Lung (tissue), 12 donors: ENCODE measurements around the gene IQSEC1. TPM values are rescaled to one million over a fixed set of nuclear protein-coding genes. Genes with fewer than 3 reads are reported as not detected.
A peak's percentile ranks its signal among the peaks of the same experiment; 100 is the strongest.

Source experiments
- ATAC-seq: fragments of 200-7000 bp; cut with Tn5 transposase; one replicate; pipeline ENCODE4 v1.9.1; 2020; ENCODE audit warnings: moderate number of reproducible peaks; ENCODE audit not compliant: insufficient read depth, low FRiP score
- DNase-seq, 3 donors: peaks; one replicate each; pipeline ENCODE4 v3.0.0-alpha.2; 2013 to 2017
- H3K27ac ChIP-seq, 2 donors: one replicate each; pipeline ENCODE4 v1.5.1; 2013; ENCODE audit warnings: mild to moderate bottlenecking in 2 of 2, moderate library complexity in 2 of 2, control low read depth in 1 of 2, inconsistent platforms in 1 of 2, low read depth in 1 of 2, low read length in 1 of 2
- H3K27me3 ChIP-seq, 3 donors: one replicate each; pipeline ENCODE4 v1.5.1; 2013; ENCODE audit warnings: low read length in 2 of 3; ENCODE audit not compliant: control insufficient read depth in 3 of 3, insufficient read depth in 3 of 3
- H3K36me3 ChIP-seq, 4 donors: one replicate each; pipeline ENCODE4 v1.5.1; 2013; ENCODE audit warnings: low read length in 4 of 4, mild to moderate bottlenecking in 1 of 4, moderate library complexity in 1 of 4; ENCODE audit not compliant: control insufficient read depth in 4 of 4, insufficient read depth in 4 of 4
- H3K4me1 ChIP-seq, 5 donors: one replicate each; pipeline ENCODE4 v1.5.1; 2013; ENCODE audit warnings: low read length in 5 of 5, mild to moderate bottlenecking in 2 of 5, moderate library complexity in 1 of 5; ENCODE audit not compliant: control insufficient read depth in 5 of 5, insufficient read depth in 5 of 5
- H3K4me3 ChIP-seq: one replicate; pipeline ENCODE4 v1.5.1; 2013; ENCODE audit warnings: mild to moderate bottlenecking, control low read depth, moderate library complexity
- H3K9ac ChIP-seq, 2 donors: one replicate each; pipeline ENCODE4 v1.5.1; 2013; ENCODE audit warnings: low read length in 2 of 2, control low read depth in 1 of 2; ENCODE audit not compliant: insufficient read depth in 1 of 2
- H3K9me3 ChIP-seq, 4 donors: one replicate each; pipeline ENCODE4 v1.5.1; 2013; ENCODE audit warnings: low read length in 3 of 4, mild to moderate bottlenecking in 1 of 4, moderate library complexity in 1 of 4; ENCODE audit not compliant: control insufficient read depth in 4 of 4, insufficient read depth in 3 of 4
- WGBS, 2 donors: extraction: QIAGEN DNeasy Blood & Tissue Kit; methylation state at CpG; one replicate each; pipeline ENCODE4 v1.1.7; 2013; 5-methylcytosine and 5-hydroxymethylcytosine counted together
- polyA plus RNA-seq, 2 donors: library from polyadenylated mRNA; stranded (reverse); fragments of 200-250 nt; gene quantifications; one replicate each; pipeline ENCODE4 v1.2.1, GENCODE V29; 2013
- total RNA-seq, 2 donors: library from RNA; depleted of rRNA in 1 of 2; stranded (reverse); fragments of >200 nt in 1 of 2; gene quantifications; one replicate each; pipeline ENCODE4 v1.2.1, GENCODE V29; 2014 to 2021
- TF ChIP-seq, protein P1 (sequence below): IDR thresholded peaks from 2 replicates; pipeline ENCODE4 v1.5.1; 2012; ENCODE audit warnings: mild to moderate bottlenecking; ENCODE audit errors: control extremely low read depth, extremely low read depth
- donor health status: control.
- donor health status: control.
- donor health status: Bipolar disorder and iron deficiency.
- donor health status: healthy.
- donor health status: DM: yes; HTN: yes; CAD: no.

IQSEC1 gene
- total and polyA plus RNA-seq, 4 donors: 13.9 to 69.1 (median 31.1) TPM

DNA sequence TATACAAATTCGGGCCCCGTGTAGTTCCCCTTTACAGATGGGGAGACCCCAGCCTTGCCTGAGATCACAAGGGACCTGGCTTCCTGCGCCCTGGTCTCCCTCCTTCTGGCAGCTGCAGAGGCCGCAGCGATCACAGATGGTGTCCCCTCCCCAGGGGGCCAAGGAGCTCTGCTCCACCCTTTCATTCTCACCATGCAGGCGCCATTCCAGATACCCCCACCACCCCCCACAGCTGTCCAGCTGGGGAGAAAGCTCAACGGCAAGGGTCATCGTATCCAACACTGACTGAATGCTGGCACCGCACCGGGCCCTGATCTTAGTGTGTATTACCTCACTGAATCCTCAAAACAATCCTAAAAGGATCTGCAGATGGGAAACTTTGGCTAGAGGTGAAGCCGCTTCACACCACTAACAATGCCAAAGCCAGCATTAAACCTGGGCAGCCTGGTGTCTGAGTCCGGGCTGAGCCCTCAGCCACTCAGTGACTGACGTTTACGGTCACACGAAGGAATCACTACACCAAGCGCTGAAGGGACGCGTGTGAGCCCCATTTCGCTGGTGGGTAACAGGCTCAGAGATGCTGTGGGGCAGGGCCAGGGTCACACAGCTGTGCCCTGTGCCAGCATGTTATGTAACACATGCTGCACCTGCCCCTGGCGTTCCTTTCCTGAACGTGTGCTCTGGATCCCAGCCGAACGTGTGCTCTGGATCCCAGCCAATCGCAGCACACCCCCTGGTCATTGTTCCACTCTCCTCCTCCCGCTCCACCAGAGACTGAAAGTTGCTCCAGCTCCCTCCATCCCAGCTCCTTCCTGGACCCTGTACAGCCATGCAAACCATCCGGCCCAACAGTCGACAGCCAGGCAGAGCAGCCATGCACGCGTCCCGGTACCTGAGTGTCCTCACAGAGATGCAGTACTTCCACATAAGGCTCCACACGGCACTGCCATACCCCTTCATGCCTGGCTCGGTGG is 51.8 kb downstream of the IQSEC1 start:
- Histone ChIP-seq H3K4me3 (no peak overlapping the region), H3K27me3 (no peaks in the 10 kb centered on the region), H3K9me3 (no peaks in the 10 kb centered on the region), H3K27ac (no peak overlapping the region), H3K9ac (no peak overlapping the region), H3K36me3 (no peaks in the 10 kb centered on the region), H3K4me1 (peaks cover 7 to 46% (median 20%) of the 10 kb centered on the region in 5 donors)
- no peak for DNase-seq
- TF ChIP-seq, protein P1, sequence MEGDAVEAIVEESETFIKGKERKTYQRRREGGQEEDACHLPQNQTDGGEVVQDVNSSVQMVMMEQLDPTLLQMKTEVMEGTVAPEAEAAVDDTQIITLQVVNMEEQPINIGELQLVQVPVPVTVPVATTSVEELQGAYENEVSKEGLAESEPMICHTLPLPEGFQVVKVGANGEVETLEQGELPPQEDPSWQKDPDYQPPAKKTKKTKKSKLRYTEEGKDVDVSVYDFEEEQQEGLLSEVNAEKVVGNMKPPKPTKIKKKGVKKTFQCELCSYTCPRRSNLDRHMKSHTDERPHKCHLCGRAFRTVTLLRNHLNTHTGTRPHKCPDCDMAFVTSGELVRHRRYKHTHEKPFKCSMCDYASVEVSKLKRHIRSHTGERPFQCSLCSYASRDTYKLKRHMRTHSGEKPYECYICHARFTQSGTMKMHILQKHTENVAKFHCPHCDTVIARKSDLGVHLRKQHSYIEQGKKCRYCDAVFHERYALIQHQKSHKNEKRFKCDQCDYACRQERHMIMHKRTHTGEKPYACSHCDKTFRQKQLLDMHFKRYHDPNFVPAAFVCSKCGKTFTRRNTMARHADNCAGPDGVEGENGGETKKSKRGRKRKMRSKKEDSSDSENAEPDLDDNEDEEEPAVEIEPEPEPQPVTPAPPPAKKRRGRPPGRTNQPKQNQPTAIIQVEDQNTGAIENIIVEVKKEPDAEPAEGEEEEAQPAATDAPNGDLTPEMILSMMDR: no peak
- no peak for ATAC-seq
- WGBS, 2 donors: 73 to 79% methylated on average over 32 of the region's 32 CpGs

GRCh38 chr3:13020159-13020750 is 53.0 kb downstream of the IQSEC1 start:
- no peak overlapping the region for H3K9ac ChIP-seq
- no peak overlapping the region for H3K27ac ChIP-seq
- H3K9me3 ChIP-seq: no peaks in the 10 kb centered on the region
- H3K36me3 ChIP-seq: no peaks in the 10 kb centered on the region
- TF ChIP-seq, protein P1: no peak
- H3K27me3 ChIP-seq: no peaks in the 10 kb centered on the region
- ATAC-seq (no peak), DNase-seq (no peak)
- H3K4me3 ChIP-seq: no peak overlapping the region
- peaks cover 7 to 56% (median 28%) of the 10 kb centered on the region in 5 donors for H3K4me1 ChIP-seq
- WGBS, 2 donors: 92 to 98% methylated on average over 6 of the region's 6 CpGs

GRCh38 chr3:13019243-13020095 is 53.8 kb downstream of the IQSEC1 start:
- Histone ChIP-seq H3K4me1 (peaks cover 7 to 56% (median 32%) of the 10 kb centered on the region in 5 donors), H3K27ac (peak overlapping the region in 1 of 2 donors; percentile 4), H3K4me3 (no peak overlapping the region), H3K36me3 (no peaks in the 10 kb centered on the region), H3K9me3 (no peaks in the 10 kb centered on the region), H3K27me3 (no peaks in the 10 kb centered on the region), H3K9ac (peak overlapping the region in 1 of 2 donors; percentile 8)
- TF ChIP-seq, protein P1: no peak
- ATAC-seq (no peak), DNase-seq (peak; percentile 77 to 83 (median 80))
- WGBS, 2 donors: 67 to 76% methylated on average over 30 of the region's 30 CpGs
